ENCODE data around the gene SIAH3. TPM values are rescaled to one million over a fixed set of nuclear protein-coding genes. Genes with fewer than 3 reads are reported as not detected.

The SIAH3 gene
- total RNA-seq, 1 experiment from 2014 or later: not detected

DNA sequence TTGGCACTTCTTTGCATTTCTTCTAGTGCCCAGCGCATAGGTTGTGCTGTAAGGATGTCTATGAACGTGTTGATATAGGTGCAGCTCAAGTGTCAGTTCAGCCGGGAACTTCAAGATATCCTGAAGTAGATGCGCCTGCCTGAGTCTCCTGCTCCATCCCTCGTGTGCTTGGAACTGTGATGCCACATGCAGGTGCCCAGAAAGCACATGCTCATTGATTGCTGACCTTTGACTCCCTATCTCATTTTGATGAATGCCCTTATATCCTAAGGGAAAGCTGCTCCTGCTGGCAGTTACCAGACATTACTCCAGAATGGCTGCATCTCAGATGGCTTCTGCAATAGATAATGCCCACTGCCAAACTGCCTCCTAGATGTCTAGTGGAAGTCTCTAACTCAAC, 108.6 kb downstream of the SIAH3 start:
- BruUV-seq (replicated peaks): no TSS peak
- no peak for DNase-seq (ENCODE audit: low read depth, low spot score)
- H3K9me2 ChIP-seq (ENCODE audit: insufficient read depth): no peaks in the 10 kb centered on the region
- no peaks in the 10 kb centered on the region for H3K9me3 ChIP-seq (ENCODE audit: control insufficient read depth in 1 of 2, insufficient read depth in 1 of 2, low read depth in 1 of 2, low read length in 2 of 2)
- TF ChIP-seq CTCF (IDR thresholded peaks at IDR 0.05 in 2 of 3, conservative IDR thresholded peaks at IDR 0.05 in 1 of 3; ENCODE audit: borderline replicate concordance in 1 of 3, insufficient read depth in 1 of 3, low read depth in 2 of 3, low read length in 2 of 3) (0 out of 6 replicates have a peak, but pooled peaks of 1 of the 3 experiments have one; percentile 1), SIN3A (IDR thresholded peaks at IDR 0.05; ENCODE audit: low read depth) (no peak), JUND (IDR thresholded peaks at IDR 0.05) (no peak), FOSL1 (IDR thresholded peaks at IDR 0.05; ENCODE audit: low read depth) (no peak), SRF (IDR thresholded peaks at IDR 0.05; ENCODE audit: low read depth) (no peak), EZH2phosphoT487 (IDR thresholded peaks at IDR 0.05; ENCODE audit: borderline replicate concordance) (no peak)
- H3K79me2 ChIP-seq (ENCODE audit: insufficient read depth, low read length): no peaks in the 10 kb centered on the region
- ChIA-PET POLR2A (no interaction called here), RAD21 (ENCODE audit: low non-redundant PET in 1 of 2, low total read pairs in 2 of 2, uncharacterized antibody in 2 of 2, unreplicated experiment in 2 of 2) (no interaction called here), CTCF (no interaction called here)
- H3K9ac ChIP-seq (ENCODE audit: low read length): no peak overlapping the region
- H3K27me3 ChIP-seq (ENCODE audit: insufficient read depth, low read length): no peaks in the 10 kb centered on the region
- H3K4me1 ChIP-seq (ENCODE audit: control insufficient read depth in 1 of 2, insufficient read depth in 2 of 2, low read length in 2 of 2): no peaks in the 10 kb centered on the region
- no peaks in the 10 kb centered on the region for H3K36me3 ChIP-seq (ENCODE audit: control insufficient read depth in 1 of 2, insufficient read depth in 2 of 2, low read length in 2 of 2)
- no peaks in the 10 kb centered on the region for H4K20me1 ChIP-seq (ENCODE audit: insufficient read depth)
- no peak overlapping the region for H3K27ac ChIP-seq (ENCODE audit: low read depth, low read length)
- no peak overlapping the region for H3K4me3 ChIP-seq (replicated peaks in 1 of 2; ENCODE audit: low read depth in 1 of 2, low read length in 2 of 2)
- intact Hi-C loops (cut with micrococcal nuclease): no loop called here
- no peak overlapping the region for H2AFZ ChIP-seq (ENCODE audit: low read depth, low read length, poor library complexity, severe bottlenecking)
- ATAC-seq: no peak
- no peak overlapping the region for H3K4me2 ChIP-seq (ENCODE audit: low read length)

DNA sequence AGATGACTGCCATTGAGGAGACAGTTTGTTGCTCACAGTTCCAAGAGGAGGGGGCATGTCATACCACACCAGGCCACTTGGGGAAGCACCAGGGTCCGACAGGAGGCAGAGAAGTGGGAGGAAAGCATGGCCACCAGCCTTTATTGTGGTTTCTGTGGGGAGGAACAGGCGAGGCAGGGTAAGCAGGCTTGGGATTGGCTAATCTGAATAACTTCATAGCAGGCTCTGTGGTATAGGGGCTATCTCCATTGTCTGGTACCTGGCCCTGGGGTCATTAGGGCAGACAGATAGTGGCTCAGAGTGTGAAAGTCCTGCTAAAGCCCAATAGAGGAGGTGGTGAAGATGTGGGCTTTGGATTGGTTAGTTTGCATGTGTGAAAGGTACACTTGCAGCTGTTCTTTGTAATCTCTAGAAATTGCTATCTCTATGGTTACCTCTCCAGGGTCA, 114.0 kb downstream of the SIAH3 start:
- Histone ChIP-seq H2AFZ (ENCODE audit: low read depth, low read length, poor library complexity, severe bottlenecking) (no peak overlapping the region), H3K9me2 (ENCODE audit: insufficient read depth) (no peaks in the 10 kb centered on the region), H3K9me3 (ENCODE audit: control insufficient read depth in 1 of 2, insufficient read depth in 1 of 2, low read depth in 1 of 2, low read length in 2 of 2) (no peaks in the 10 kb centered on the region), H3K4me1 (ENCODE audit: control insufficient read depth in 1 of 2, insufficient read depth in 2 of 2, low read length in 2 of 2) (no peaks in the 10 kb centered on the region), H3K4me3 (replicated peaks in 1 of 2; ENCODE audit: low read depth in 1 of 2, low read length in 2 of 2) (no peak overlapping the region), H3K27me3 (ENCODE audit: insufficient read depth, low read length) (0 out of 2 replicates have a peak, but pooled peaks cover 3% of the 10 kb centered on the region), H4K20me1 (ENCODE audit: insufficient read depth) (no peaks in the 10 kb centered on the region), H3K79me2 (ENCODE audit: insufficient read depth, low read length) (no peaks in the 10 kb centered on the region), H3K9ac (ENCODE audit: low read length) (no peak overlapping the region), H3K36me3 (ENCODE audit: control insufficient read depth in 1 of 2, insufficient read depth in 2 of 2, low read length in 2 of 2) (no peaks in the 10 kb centered on the region), H3K4me2 (ENCODE audit: low read length) (no peak overlapping the region), H3K27ac (ENCODE audit: low read depth, low read length) (no peak overlapping the region)
- RAD21 ChIA-PET (ENCODE audit: low non-redundant PET in 1 of 2, low total read pairs in 2 of 2, uncharacterized antibody in 2 of 2, unreplicated experiment in 2 of 2): interaction anchor here in 1 of 2 experiments (0.6 kb wide), 1 partner anchor 33 kb away, joined by 3 read pairs; no protein-coding TSS in a partner anchor
- POLR2A ChIA-PET: no interaction called here
- CTCF ChIA-PET: no interaction called here
- DNase-seq (ENCODE audit: low read depth, low spot score) (peak; percentile 16), ATAC-seq (peak; percentile 91)
- no TSS peak for BruUV-seq (replicated peaks)
- intact Hi-C loops (cut with micrococcal nuclease): no loop called here
- TF ChIP-seq ZNF274 (IDR thresholded peaks at IDR 0.05; ENCODE audit: low read depth, low read length) (no peak), TCF7L2 (IDR thresholded peaks at IDR 0.05; ENCODE audit: borderline replicate concordance, extremely low read depth, insufficient read depth, insufficient read length) (peak; percentile 44), SP1 (IDR thresholded peaks at IDR 0.05; ENCODE audit: low read depth) (no peak), EZH2 (IDR thresholded peaks at IDR 0.05) (no peak), POLR2A (IDR thresholded peaks at IDR 0.05; ENCODE audit: borderline replicate concordance, extremely low read depth, insufficient read depth, insufficient read length) (no peak), YY1 (IDR thresholded peaks at IDR 0.05; ENCODE audit: extremely low read depth, insufficient replicate concordance, low read depth, low read length) (no peak), RAD21 (IDR thresholded peaks at IDR 0.05; ENCODE audit: low read depth) (no peak; the same call in 1 of the 2 replicates), CTCF (IDR thresholded peaks at IDR 0.05 in 2 of 3, conservative IDR thresholded peaks at IDR 0.05 in 1 of 3; ENCODE audit: borderline replicate concordance in 1 of 3, insufficient read depth in 1 of 3, low read depth in 2 of 3, low read length in 2 of 3) (peak in 2 of 3 experiments; percentile 58 to 68; a peak in 4 of 6 replicates), CBX3 (IDR thresholded peaks at IDR 0.05; ENCODE audit: low read depth) (no peak), ELF1 (IDR thresholded peaks at IDR 0.05; ENCODE audit: borderline replicate concordance, low read depth) (no peak), EGR1 (IDR thresholded peaks at IDR 0.05; ENCODE audit: low read depth) (no peak)
- TF ChIP-seq, protein P1, sequence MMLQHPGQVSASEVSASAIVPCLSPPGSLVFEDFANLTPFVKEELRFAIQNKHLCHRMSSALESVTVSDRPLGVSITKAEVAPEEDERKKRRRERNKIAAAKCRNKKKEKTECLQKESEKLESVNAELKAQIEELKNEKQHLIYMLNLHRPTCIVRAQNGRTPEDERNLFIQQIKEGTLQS (IDR thresholded peaks at IDR 0.05): no peak
